ENCODE measurements around the gene CREB5.

GRCh38 chr7:28771906-28772622, 359.7 kb downstream of the CREB5 start:
- TF ChIP-seq CTCF (IDR thresholded peaks at IDR 0.05; ENCODE audit: poor library complexity, severe bottlenecking) = no peak
- TF ChIP-seq RAD21 (conservative IDR thresholded peaks at IDR 0.05) = no peak
